MM.1S (cell line): ENCODE results near the gene ZNF329.

Experiments used
- DNase-seq: peaks from one replicate; pipeline ENCODE4 v3.0.0-alpha.2; 2015
- H2AFZ ChIP-seq: fragments of 300-600 bp; sonication (generic); 2 replicates; pipeline ENCODE4 v1.6.0; 2016; ENCODE audit warnings: antibody characterized with exemption, low read length
- H3F3A ChIP-seq: fragments of 300-600 bp; sonication (generic); 2 replicates; pipeline ENCODE4 v1.6.1; 2016; ENCODE audit warnings: mild to moderate bottlenecking, antibody characterized with exemption, low read length, moderate library complexity, mixed read lengths; ENCODE audit not compliant: insufficient read depth
- H3K27ac ChIP-seq: fragments of 300-600 bp; sonication (generic); 2 replicates; pipeline ENCODE4 v1.5.1; 2016; ENCODE audit warnings: mild to moderate bottlenecking, low read length
- H3K27me3 ChIP-seq: fragments of 300-600 bp; sonication (generic); replicated peaks from 2 replicates; pipeline ENCODE4 v1.6.0; 2016; ENCODE audit warnings: low read length; ENCODE audit not compliant: insufficient read depth
- H3K36me3 ChIP-seq: fragments of 300-600 bp; sonication (generic); replicated peaks from 2 replicates; pipeline ENCODE4 v1.6.1; 2016; ENCODE audit warnings: mild to moderate bottlenecking, low read length, mixed read lengths; ENCODE audit not compliant: insufficient read depth
- H3K4me1 ChIP-seq: fragments of 300-600 bp; sonication (generic); 2 replicates; pipeline ENCODE4 v1.6.1; 2016; ENCODE audit warnings: low read length, mixed read lengths
- H3K4me2 ChIP-seq: fragments of 300-600 bp; sonication (generic); 2 replicates; pipeline ENCODE4 v1.6.0; 2016; ENCODE audit warnings: low read depth, low read length
- H3K4me3 ChIP-seq: fragments of 300-600 bp; sonication (generic); 2 replicates; pipeline ENCODE4 v1.5.1; 2016; ENCODE audit warnings: low read length, mixed read lengths
- H3K79me2 ChIP-seq: fragments of 300-600 bp; sonication (generic); 2 replicates; pipeline ENCODE4 v1.6.1; 2016; ENCODE audit warnings: mixed run types, low read length, mixed read lengths
- H3K9ac ChIP-seq: fragments of 300-600 bp; sonication (generic); 2 replicates; pipeline ENCODE4 v1.6.1; 2016; ENCODE audit warnings: low read length, mixed read lengths
- H3K9me2 ChIP-seq: fragments of 300-600 bp; sonication (generic); replicated peaks from 2 replicates; pipeline ENCODE4 v1.6.1; 2016; ENCODE audit warnings: mild to moderate bottlenecking, low read length, mixed read lengths; ENCODE audit not compliant: insufficient read depth
- H3K9me3 ChIP-seq: fragments of 300-600 bp; sonication (generic); replicated peaks from 2 replicates; pipeline ENCODE4 v1.6.1; 2016; ENCODE audit warnings: mild to moderate bottlenecking, low read length, mixed read lengths; ENCODE audit not compliant: insufficient read depth
- H4K20me1 ChIP-seq: fragments of 300-600 bp; sonication (generic); 2 replicates; pipeline ENCODE4 v1.6.1; 2016; ENCODE audit warnings: mild to moderate bottlenecking, low read length, moderate library complexity, mixed read lengths; ENCODE audit not compliant: insufficient read depth
- CTCF ChIP-seq: fragments of 300-600 bp; sonication (generic); IDR thresholded peaks from 2 replicates; pipeline ENCODE4 v1.5.1; 2016; ENCODE audit warnings: antibody characterized with exemption, low read length, mixed read lengths
- EZH2 ChIP-seq: fragments of 300-600 bp; sonication (generic); optimal IDR thresholded peaks from 2 replicates; pipeline ENCODE3; 2017; ENCODE audit warnings: low read depth, mild to moderate bottlenecking, antibody characterized with exemption, low read length, mixed read lengths
- EZH2phosphoT487 ChIP-seq: fragments of 300-600 bp; sonication (generic); IDR thresholded peaks from 2 replicates; pipeline ENCODE4 v1.6.1; 2018; ENCODE audit warnings: antibody characterized with exemption, low read length

The ZNF329 gene

GRCh38 chr19:58086825-58087710 lies 63.5 kb downstream of the ZNF329 start:
- no peaks in the 10 kb centered on the region for H3K9me3 ChIP-seq
- TF ChIP-seq EZH2 = no peak
- TF ChIP-seq CTCF = no peak
- no peak for TF ChIP-seq EZH2phosphoT487

GRCh38 chr19:58085348-58085875 lies 65.2 kb downstream of the ZNF329 start:
- H4K20me1 ChIP-seq = no peaks in the 10 kb centered on the region
- no peaks in the 10 kb centered on the region for H3K36me3 ChIP-seq
- H3K9ac ChIP-seq = no peak overlapping the region
- no peaks in the 10 kb centered on the region for H3K27me3 ChIP-seq
- H3K4me3 ChIP-seq = no peak overlapping the region
- no peaks in the 10 kb centered on the region for H3K9me3 ChIP-seq
- no peak overlapping the region for H3K4me2 ChIP-seq
- H3K9me2 ChIP-seq = no peaks in the 10 kb centered on the region
- no peak for DNase-seq
- no peak for TF ChIP-seq EZH2phosphoT487
- H2AFZ ChIP-seq = no peak overlapping the region
- no peaks in the 10 kb centered on the region for H3K79me2 ChIP-seq
- H3K4me1 ChIP-seq = no peaks in the 10 kb centered on the region
- H3F3A ChIP-seq = no peaks in the 10 kb centered on the region
- no peak overlapping the region for H3K27ac ChIP-seq

More at GRCh38 chr19:58086825-58087710, 63.5 kb downstream of the ZNF329 start:
- no peaks in the 10 kb centered on the region for H4K20me1 ChIP-seq
- H3K4me3 ChIP-seq = no peak overlapping the region
- H3K27me3 ChIP-seq = no peaks in the 10 kb centered on the region
- H3K79me2 ChIP-seq = no peaks in the 10 kb centered on the region
- no peaks in the 10 kb centered on the region for H3F3A ChIP-seq
- no peaks in the 10 kb centered on the region for H3K9me2 ChIP-seq
- H3K9ac ChIP-seq = no peak overlapping the region
- DNase-seq = no peak
- H3K4me2 ChIP-seq = no peak overlapping the region
- no peaks in the 10 kb centered on the region for H3K4me1 ChIP-seq
- H3K27ac ChIP-seq = no peak overlapping the region
- no peak overlapping the region for H2AFZ ChIP-seq
- no peaks in the 10 kb centered on the region for H3K36me3 ChIP-seq

- Histone ChIP-seq H3K79me2 (no peaks in the 10 kb centered on the region), H3K4me3 (no peak overlapping the region), H3K4me2 (no peak overlapping the region), H3K9me3 (no peaks in the 10 kb centered on the region), H3K9ac (no peak overlapping the region), H3K27ac (no peak overlapping the region), H3K9me2 (no peaks in the 10 kb centered on the region), H3K27me3 (no peaks in the 10 kb centered on the region), H3F3A (no peaks in the 10 kb centered on the region), H3K36me3 (no peaks in the 10 kb centered on the region), H2AFZ (no peak overlapping the region), H3K4me1 (no peaks in the 10 kb centered on the region), H4K20me1 (no peaks in the 10 kb centered on the region)
- TF ChIP-seq CTCF (no peak), EZH2 (no peak), EZH2phosphoT487 (no peak)
- DNase-seq = no peak
Measured at GRCh38 chr19:58084596-58085347, 65.8 kb downstream of the ZNF329 start.
